ENCODE measurements around the gene TBPL2.
"Not testable (repeated sequence)": the region's sequence is repeated elsewhere in the genome, so short reads cannot be mapped to it uniquely, and the experiment has no call there.

Gene TBPL2

DNA sequence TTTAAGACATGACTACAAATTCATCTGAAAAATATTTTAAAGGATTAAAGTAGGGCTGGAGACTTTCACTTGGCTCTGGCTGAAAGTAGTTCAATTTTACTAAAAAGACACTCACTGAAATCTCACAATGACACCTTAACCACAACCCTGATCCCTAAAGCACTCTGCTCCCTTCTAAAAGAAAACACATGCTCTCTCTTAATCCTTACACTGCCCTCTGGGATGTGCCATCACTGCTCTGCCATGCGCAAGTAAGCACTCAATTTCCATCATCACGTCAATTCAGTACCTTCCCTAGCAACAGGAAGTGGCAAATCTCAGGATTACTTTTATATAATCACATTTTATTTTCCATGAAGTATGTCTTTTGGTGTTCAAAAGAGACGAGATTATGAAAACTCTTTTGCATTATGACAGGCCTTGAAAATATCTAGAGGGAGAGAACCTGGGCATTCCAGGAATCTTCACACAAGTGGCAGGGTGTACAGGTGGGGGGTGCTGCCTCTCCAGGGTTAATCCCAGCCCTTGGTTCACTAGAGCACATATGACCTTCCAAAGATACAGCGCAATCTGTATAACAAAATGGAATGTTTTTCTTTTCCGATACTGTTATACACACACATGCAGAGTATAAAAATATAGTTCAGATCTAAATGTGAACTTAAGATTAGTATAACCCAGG lies 36.1 kb downstream of the TBPL2 start:
- DNase-seq (ENCODE audit: low read depth): no peak

DNA sequence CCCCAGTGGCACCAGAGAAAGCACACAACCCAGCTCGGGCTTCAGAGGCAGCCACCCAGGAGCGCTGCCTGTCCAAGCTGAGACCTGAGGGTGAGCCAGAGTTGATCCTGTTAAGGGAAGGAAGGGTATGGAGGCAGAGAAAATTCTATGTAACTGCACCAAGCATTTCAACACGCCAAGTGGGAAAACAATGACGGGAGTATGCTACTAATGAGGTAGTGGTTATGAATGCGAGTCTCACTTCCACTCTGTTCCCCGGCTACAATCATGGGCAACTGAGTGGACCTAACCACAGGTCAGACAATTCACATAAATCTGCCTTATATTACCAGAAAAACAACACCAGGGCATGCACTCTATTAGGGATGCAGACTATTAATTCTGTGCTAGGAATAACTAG lies 38.7 kb downstream of the TBPL2 start:
- DNase-seq (ENCODE audit: low read depth): no peak

DNA sequence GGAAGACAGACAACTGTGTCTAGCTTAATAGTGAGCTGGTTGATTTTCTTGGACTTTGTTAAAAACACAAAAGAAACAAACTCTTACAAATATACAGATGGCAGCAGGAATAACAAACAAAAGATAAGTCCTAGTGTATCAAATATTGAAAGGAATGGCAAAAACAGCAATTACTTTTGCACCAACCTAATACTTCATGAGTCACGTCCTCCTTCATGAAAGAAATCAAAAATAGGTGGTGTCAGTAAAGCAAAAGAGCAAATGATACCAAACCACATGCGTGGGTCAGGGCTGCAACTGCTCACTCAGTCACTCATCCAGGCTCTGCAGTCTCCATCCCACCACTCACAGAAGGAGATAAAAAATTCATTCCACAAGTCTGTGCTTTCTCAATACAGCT lies 40.6 kb downstream of the TBPL2 start:
- DNase-seq (ENCODE audit: low read depth): no peak

DNA sequence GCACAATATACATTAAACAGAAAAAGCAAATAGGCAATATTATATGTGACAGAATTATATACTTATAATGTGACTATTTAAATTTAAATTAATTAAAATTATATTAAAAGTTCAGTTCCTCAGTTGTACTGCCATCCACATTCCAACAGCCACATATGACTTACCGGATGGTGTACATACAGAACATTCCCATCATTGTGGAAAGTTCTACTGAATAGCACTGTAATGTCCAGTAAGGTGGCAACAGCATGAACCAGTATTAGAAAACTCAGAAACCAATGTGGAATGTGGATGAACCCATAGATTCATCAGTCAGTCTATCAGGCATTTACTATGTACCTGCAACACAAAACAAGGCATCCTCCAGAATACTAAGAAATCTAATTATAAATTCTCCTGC lies 41.2 kb downstream of the TBPL2 start:
- no peak for DNase-seq (ENCODE audit: low read depth)

DNA sequence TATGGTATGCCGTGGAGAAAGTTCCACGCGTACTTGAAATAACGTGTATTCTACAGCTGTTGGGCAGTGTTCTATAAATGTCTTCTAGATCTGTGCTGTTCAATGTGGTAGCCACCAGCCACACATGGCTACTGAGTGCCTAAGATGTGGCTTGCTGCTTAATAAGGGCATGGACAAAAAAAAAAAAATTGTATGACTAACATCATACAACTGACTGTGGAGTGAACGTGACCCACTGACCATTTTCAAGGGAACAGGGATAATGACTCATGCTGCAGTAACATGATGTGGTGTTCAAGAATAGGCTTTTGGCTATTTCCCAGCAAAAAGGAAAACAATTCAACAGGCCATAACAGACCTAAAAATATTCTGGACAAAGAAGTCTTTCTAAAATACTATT lies 41.7 kb downstream of the TBPL2 start:
- peak; percentile 79 for DNase-seq (ENCODE audit: low read depth)

DNA sequence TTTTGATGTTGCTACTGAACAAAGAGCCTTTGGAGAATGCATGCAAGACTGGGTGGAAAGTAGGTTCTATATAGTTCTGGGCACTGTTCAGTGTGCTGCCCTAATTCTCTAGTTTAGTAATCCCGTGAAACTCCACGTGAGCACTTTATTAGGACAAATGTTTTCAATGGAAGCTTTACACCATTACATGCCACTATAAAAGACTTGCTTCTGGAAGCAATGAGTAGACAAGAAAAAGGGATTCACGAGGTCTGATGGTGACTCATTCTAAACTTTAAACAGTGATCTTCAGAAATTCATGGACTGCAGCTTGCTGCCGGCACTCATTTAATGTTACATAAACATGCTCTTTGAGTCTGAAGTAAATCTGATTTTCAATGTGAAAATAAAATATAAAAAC lies 51.1 kb downstream of the TBPL2 start:
- DNase-seq (ENCODE audit: low read depth): peak; percentile 43

DNA sequence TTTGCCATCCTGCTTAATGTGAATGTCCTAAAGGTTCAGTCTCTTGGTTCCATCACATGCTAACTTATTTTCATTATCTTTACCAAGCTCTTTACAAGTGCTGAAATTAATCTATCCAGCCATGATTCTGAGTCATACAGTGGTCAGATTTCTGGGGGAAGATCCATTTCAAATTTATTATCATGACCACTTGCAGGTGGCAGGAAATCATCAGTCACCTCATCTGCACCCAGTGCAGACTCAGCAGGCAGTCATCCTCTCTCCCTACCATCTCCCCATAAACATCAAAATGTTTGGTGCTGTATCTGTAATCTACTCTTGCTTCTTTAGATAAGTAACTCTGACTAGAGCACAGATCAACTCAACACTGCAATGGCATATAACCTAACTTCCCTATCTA lies 52.3 kb downstream of the TBPL2 start:
- peak; percentile 49 for DNase-seq (ENCODE audit: low read depth)

DNA sequence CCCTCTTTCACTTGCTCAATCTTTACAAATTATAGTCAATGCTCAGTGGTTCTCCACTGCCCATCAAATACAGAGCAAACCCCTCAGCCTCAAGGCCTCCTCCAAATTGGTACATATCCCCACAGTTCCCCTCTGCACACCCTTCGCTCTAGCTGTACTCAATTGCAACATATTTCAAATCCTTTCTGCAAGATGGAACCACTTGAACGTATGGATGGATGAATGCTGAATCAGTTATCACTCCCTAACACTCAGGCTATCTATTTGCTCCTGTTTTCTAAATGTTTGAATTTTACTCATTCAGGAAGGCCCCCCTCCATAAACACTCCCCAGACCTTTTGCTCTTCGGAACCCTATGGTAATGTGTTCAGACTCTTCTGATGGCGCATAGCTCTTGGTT lies 53.3 kb downstream of the TBPL2 start:
- DNase-seq (ENCODE audit: low read depth): no peak

DNA sequence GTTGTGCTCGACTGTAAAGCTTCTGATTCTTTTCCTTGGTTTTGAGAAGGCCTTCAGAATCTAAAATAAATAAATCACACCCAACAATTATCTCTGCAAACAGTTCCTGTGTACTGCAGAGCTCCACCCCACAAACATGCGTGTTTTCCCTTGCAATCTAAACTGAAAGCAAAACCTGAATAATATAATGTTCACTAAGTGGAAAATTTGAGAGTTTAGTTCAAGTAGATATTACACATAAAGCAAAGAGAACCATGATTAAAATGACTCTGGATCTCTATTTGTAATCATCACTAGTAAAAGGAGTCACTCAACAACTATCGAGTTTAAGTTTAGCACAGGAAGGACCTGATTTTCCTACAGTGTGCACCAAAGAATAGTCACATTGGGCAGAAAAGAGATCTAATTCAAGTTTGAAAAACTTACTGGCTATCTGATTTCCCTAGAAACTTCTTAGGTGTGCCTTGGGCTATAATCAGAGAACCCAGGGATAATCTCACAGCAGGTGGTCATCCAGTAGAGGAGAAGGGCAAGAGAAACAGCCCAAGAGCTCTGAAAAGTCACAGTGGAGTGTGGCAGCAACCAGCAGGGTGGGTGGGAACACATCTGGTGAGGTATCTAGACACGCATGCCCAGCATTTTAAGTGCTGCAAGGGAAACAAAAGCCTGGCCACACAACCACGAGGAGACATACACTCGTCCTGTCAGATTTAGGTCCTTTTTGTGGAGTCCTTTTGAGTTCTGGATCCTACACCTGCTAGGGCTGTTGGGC lies 54.2 kb downstream of the TBPL2 start:
- DNase-seq (ENCODE audit: low read depth): no peak

DNA sequence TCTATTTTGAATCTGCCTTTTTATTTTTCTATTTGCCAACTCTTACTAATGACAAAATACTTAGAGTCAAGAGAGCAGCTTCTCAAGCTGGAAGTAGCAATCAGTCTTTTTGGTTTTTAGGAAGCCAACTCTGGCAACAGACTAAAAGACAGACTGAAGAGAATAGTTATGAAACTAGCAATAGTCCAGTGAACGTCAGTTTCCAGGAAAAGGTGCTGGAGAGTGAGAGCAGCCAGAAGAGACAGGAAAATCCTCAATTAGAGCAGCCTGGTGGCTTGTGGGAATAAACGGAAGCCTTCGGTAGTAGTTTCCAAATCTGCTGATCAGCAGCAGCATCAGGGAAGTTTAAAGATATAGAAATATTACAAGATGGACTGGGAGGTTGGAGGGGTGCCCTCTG lies 55.9 kb downstream of the TBPL2 start:
- DNase-seq (ENCODE audit: low read depth): no peak

DNA sequence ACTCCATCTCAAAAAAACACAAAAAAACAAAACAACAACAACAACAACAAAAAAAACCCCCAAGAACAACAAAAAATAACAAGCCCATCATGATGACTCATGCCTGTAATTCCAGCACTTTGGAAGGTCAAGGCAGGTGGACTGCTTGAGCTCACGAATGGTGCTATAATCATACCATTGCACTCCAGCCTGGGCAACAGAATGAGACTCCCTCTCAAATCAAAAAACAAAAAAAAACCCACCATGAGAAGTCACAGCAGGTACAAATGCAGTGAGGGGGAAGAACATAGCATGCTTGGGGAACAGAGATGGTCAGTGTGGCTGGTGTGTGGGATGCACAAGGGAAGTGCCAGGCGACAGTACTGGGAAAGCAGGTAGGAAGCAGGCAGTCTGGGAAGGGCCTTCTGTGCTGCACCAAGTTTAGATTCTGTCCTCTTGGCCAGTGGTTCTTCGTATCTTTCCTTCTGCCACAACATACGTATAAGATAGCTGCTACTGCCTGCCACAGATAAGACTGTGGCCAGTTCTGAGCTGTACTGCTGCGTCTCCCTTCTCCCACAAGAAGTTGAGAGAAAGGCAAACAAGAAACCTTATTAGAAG lies 56.8 kb downstream of the TBPL2 start:
- no peak for DNase-seq (ENCODE audit: low read depth)

DNA sequence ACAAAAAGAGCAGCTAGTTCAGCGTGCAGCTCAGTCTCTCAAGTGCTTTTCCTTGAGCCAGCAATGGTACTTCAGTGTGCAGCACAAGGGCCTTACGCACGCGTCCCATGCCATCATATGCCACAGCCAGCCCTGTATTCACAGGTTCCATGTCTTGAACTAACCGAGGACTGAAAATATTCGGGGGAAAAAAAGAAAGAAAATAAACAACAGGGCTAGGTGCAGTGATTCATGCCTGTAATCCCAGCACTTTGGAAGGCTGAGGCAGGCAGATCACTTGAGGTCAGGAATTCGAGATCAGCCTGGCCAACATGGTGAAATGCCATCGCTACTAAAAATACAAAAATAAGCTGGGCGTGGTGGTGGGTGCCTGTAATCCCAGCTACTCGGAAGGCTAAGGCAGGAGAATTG lies 57.4 kb downstream of the TBPL2 start:
- DNase-seq (ENCODE audit: low read depth): not testable (repeated sequence)

DNA sequence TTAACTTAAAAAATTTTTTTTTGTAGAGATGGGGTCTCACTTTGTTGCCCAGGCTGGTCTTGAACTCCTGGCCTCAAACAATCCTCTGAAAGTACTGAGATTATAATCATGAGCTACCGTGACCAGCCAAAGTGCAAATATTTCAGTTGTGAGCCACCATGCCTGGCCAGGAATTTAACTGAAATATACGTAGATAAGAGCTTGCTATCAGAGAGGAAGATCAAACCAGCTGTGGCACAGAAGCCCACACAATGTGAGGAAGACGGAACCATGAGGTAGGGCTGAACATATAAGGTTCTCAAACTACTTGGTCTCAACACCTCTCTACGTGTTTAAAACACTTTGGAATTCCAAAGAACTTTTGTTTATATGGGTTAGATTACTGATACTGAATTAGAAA lies 57.9 kb downstream of the TBPL2 start:
- no peak for DNase-seq (ENCODE audit: low read depth)

DNA sequence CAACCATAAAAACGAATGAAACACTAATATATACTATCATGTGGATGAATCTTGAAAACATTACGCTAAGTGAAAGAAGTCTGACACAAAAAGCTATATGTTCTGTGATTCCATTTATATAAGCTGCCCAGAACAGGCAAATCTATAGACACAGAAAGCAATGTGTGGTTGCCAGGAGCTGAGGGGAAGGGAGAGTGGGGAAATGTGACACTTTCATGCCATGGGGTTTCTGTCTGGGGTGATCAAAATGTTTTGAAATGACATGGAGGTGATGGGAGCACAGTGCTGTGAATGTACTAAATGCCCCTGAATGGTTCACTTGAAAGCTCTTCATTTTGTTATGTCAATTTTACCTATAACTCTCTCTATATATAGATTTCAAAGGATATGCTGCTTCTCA lies 58.9 kb downstream of the TBPL2 start:
- no peak for DNase-seq (ENCODE audit: low read depth)

DNA sequence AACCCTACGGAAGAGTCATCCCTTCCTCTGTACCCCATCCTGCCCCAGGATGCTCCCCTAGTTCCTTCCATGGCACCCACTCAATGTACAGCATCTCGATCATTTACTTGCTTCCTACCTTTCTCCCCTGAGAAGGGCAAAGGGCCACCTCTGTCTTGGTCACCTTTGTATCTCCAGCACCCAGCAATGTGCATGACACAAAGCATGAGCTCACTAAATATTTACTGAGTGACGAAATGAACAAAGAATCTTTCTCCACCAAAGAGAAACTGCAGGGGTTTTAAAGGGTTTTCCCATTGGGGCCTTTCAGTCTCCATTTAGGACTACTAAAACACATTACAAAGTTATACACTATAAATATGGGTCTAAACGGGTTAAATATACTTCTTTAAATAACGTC lies 59.4 kb downstream of the TBPL2 start:
- DNase-seq (ENCODE audit: low read depth): no peak

DNA sequence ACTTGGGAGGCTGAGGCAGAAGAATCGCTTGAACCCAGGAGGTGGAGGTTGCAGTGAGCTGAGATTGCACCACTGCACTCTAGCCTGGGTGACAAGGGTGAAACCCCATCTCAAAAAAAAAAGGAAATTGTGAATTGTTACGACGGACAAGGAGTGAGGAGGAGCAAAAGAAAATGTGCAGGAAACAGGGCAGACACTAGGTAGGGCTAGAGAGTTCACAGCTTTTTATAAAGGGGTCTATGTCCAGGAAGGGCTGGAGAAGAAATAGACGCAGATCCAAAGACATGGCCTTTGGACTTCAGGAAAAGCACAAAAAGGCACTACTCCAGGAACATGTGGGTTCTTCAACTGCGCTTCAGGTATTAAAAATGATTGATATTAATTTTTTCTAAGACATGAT lies 63.2 kb downstream of the TBPL2 start:
- no peak for DNase-seq (ENCODE audit: low read depth)

DNA sequence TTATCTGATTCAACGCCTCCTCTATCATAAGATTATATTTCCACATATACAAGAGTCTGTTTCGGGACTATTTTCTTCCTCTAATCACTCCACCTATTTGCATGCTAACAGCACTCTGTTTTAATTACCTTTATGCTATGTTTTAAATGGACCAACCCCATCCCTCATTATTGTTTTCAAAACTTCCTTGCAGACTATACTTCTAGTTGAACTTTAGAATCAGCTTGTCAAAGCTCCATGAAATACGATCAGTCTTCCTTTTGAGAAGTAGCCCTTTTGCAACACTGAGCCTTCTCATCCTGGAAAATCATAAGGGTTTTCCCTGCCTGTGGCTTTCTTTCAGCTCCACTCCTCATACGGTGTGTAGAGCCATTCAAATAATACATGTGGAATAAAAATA lies 65.6 kb downstream of the TBPL2 start:
- DNase-seq (ENCODE audit: low read depth): no peak

DNA sequence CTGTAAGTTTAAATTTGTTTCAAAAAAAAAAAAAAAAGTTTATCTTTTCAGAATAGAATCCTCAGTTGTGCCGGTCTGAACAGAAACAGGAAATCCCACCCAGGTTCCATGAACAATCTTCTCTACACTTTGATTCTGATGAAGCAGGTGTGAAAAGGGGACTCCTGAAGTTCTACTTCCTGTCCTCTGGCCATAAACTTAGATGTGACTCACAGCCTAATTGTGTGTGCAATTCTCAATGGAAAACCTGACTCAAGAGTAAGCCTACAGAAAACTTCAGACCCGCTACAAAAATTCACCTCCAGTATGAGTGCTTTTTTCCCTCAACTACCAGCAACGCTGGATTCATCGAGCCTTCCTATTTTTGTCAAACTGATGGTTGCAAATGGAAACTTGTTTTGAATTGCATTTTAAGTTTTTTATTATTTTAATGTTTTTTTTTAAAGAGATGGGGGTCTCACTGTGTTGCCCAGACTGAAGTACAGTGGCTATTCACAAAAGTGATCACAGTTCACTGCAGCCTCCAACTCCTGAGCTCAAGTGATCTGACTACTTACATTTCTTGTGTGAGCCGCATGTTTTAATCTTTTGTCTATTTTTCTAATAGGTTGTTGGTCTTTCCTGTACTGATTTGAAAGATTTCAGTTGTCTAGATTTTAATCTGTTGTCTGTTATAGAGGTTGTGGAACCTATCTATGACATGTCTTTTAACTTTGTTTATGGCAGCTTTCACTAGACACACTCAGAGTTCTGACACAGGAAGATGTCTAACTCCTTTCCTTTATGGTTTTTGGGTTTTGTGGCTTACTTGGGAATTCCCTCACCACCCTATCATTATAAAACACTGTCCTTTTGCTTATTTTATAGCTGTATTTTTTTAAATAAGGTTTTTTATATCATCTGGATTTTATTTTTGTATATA lies 66.4 kb downstream of the TBPL2 start:
- DNase-seq (ENCODE audit: low read depth): no peak

DNA sequence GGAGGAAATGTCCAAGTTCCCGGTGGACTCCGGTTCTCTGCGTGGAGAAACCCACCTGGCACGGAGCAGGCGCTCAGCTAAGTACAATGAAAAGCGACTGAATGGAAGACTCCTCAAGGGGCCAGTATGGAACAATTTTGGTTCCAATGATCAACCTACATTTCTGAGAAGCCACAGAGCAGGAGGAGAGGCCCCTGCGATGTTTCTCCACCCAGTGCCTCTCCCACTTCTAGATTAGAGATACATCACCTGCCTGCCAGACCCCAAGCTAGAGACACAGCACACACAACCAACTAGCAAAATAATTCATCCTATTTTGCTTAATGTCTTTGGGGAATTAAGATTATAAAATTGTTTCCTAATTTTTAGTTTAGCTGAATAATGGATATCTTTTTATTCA lies 67.6 kb downstream of the TBPL2 start:
- no peak for DNase-seq (ENCODE audit: low read depth)

DNA sequence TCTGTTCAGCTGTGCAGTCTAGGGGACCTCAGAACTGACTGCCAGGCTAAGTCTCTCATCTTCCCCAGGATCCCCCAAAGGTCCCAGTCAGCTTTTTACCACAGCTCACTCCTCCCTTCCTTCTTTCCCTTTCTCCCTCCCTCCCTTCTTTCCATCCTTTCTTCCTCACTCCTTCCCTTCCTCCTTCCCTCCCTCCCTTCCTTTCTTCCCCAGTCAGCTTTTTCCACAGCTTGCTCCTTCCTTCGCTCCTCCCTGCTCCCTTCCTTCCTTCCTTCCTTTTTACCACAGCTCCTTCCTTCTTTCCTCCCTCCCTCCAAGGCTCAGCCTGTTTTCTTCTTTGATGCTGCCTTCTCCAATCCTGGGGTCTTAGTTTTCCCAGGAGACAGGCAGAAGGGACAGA lies 68.0 kb downstream of the TBPL2 start:
- no peak for DNase-seq (ENCODE audit: low read depth)

DNA sequence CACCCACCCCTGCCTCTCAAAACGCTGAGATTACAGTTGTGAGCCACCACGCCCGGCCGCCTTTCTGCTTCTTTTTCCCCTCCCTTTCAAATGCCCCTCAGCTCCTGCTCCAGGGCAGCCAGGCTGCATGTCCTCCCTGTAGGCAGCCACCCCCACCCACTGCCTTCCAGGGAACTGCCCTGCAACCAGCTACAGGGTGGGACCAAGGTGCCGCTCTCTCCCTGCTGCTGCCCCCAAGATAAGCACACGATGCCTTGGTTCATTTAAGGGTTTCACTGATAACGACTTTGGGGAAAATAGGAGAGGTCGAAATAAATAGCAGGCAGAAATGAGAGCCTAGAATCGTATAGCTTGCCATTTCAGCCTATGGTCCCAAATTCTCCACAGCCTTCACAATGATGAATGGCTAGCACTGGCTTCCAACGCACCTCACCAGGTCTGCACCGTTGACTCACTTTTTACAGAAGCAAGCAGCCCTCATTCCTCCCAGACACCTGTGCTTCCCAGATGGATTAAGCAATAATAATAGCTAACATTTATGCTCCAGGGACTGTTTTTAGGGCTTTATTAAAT lies 69.4 kb downstream of the TBPL2 start:
- no peak for DNase-seq (ENCODE audit: low read depth)

DNA sequence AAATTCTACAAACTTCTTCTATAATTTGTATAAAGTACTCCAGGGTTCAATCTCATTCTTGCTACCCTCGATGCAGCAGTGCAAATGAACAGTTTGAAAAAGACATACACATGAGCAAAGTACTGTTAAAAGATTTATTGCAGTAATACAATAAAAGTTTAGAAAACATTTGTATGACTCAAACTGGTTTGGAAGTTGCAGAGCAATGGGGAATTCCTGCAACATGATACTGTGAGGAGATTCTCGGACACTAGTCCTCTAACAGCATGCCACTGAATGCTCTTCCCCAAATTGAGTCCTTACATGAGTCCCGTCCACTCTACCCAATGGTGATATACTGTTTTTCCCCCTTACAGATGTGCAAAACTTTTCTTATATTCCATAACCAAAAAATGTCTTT lies 74.1 kb downstream of the TBPL2 start:
- DNase-seq (ENCODE audit: low read depth): peak; percentile 60

Measured in GM04504 (cell line).